Measurements from ENCODE around the gene OR6C2.
"Not testable (repeated sequence)": the region's sequence is repeated elsewhere in the genome, so short reads cannot be mapped to it uniquely, and the experiment has no call there.

OR6C2 gene

DNA sequence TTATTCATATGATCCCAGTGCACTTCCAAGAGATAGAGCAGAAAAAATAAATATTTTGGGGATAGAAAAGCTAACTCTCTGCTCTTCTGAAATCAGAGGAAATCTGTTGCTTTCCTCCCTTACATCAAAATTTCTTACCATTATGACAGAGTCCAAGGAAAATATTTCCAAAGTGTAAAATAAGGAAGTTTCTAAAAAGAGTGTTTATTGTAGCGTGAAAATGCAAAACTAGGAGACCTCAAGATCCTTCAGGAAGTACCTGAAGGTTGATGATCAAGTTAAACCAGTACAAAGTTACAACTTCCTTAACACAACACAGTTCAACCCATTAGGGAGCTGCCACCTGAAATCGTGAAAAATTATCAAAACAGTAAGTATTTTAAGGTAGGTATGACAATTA is at the start of gene OR6C2:
OR6C2 (plus strand) TSS at position 301 of the 400 bp plus-strand sequence. CDS start 8,138 bp downstream, outside the sequence.
- FAIRE-seq = no peak

DNA sequence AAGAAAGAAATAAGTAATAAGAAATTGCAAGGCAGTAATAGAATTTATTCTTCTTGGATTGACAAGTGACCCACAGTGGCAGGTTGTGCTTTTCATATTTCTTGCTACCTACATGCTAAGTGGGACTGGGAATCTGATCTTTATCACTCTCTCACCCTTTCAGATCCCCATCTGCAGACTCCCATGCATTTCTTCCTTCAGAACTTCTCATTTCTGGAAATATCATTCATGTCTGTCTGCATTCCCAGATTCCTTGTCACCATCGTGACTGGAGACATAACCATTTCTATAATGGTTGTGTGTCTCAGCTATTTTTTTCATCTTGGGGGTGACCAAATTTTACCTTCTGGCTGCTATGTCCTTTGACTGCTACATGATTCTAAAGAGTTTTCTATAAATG is 47.5 kb upstream of the OR6C2 start:
- no peak for FAIRE-seq

DNA sequence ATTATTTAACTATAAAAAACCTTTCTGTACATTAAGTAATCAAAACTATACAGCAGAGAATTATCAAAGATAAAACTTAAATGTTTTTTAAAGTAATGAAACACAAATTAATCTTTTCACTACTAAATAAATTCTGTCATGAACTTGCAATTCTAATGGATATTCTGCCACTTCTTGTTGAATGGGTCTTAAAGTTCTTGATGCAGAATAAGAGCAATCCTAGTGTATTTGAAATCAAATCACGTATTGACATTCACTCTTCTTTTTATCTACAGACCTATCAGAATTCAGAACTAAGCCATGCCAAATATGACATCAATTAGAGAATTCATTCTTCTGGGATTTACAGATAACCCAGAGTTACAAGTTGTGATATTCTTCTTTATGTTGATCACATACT is 43.6 kb upstream of the OR6C2 start, which contains the start of gene OR6C65:
OR6C65 (plus strand) TSS at position 301 of the 400 bp plus-strand sequence; CDS start at position 301, 0 bp downstream.
- no peak for FAIRE-seq

DNA sequence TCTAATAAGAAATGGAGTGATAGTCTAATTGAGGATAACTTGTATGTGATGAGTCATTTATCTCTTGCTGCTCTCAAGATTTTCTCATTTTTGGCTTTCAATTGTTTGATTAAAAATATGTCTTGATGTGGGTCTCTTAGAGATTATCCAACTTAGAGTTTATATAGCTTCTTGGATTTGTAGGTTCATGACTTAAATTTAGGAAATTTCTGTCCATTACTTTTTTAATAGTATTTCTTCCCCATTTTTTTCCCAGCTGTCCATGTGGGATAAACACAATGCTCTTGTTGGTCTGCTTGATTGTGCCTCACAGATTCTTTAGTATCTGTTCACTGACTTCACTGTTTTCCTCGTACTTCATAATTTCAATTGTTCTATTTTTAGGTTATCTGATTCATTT is 36.0 kb upstream of the OR6C2 start:
- no peak for FAIRE-seq

DNA sequence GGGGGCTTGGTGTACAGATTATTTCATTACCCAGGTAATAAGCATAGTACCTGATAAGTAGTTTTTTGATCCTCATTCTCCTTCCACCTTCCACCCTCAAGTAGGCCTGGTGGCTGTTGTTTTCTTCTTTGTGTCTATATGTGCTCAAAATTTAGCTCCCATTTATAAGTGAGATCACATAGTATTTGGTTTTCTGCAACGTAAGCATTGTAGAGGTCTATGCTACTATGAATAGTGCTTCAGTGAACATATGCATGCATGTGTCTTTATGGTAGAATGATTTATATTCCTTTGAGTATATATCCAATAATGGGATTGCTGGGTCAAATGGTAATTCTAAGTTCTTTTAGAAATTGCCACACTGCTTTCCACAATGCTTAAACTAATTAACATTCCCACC is 34.7 kb upstream of the OR6C2 start:
- FAIRE-seq = not testable (repeated sequence)

DNA sequence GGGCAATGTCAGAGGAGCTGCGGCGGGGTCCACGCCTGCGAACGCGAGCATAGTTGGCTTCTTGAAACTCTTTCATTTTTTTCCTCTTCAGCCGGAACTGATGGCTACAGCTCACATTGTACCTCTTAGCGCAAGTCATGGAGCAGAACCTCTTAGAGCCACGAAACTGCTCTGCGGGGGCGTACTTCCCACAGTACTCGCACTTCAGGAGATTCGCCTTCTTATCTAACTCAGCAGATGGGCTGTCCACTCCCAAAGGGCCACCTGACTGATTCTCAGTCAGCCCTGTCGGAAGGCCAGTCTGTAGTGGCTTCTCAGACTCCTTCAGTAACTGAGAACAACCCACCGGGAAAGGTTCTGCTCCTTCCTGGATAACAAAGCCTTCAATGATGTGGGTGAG is 31.7 kb upstream of the OR6C2 start:
- FAIRE-seq = not testable (repeated sequence)

DNA sequence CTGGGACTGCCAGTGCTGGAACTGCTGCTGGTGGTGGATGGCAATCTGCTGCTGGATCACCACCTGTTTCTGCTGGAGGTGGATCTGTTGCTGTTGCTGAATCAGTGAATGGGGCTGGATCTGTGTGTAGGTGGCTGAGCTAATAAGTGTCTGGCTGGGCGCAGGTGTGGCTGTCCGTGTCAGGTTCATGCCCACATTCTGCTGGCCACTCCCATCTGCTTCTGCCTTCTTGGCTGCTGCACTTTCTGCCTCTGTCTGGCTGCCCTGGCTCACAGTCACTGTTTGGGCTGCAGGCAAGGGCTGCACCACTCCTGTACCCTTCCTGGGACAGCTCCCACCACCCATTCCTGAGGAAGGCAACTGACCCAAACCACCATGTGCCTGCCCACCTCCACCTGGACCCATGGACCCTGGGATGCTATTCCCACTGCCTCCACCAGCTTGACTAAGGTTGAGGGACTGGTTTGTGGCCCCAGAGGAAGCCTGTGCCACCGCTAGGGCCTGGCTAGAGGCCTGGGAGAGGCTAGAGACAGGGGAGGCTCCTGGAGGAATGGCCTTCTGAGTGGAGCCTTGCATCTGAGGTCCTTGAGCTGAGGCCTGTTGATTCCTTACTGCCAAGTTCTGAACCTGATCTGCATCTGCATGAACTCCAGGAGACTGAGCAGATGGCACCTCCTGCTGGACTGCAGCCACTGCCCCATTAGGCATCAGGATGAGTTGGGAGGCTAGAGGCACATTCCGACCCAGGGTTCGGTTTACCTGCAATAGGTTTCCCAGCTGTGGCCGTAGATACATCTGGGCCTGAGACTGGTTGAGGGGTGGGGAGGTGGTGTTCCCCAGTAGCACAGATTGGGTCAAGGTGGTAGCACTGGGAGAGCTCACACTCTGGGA is 30.1 kb upstream of the OR6C2 start:
- not testable (repeated sequence) for FAIRE-seq

DNA sequence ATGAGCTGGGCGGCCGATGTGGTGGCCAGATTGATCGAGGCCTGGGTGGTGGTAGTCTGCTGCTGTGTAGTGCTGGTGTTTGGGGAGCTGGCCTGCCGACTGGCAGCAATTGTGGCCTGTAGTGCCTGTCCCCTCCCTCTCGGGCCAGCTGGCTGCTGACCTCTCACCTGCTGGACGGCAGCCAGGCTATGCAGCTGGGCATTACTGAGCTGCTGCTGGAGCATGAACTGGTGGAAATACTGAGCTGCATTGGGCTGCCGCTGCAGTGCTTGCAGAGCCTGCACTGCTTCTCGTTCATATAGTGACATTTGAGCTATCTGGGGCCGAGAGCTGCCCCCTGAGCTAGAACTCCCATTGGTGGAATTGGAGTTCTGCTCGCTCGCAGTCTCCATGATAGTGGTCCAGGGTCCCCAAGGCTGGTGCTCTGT is 29.5 kb upstream of the OR6C2 start:
- FAIRE-seq = not testable (repeated sequence)

DNA sequence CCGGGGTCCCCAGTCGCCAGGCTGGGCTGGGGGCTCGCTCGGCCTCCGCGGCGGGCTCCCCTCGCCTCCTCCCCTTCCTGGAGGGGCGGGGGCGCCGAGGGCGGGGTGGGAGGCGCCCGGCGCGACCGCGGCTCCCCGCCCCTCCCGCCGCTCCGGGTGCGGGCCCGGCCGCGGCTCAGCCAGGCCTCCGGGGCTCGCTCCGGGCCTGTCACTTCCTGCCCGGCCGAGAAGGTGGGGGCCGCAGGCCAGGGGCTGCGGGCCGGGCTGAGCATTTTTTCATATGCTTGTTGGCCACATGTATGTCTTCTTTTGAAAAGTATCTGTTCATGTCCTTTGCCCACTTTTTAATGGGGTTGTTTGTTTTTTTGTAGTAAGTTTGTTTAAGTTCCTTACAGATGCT is 29.0 kb upstream of the OR6C2 start:
- not testable (repeated sequence) for FAIRE-seq

DNA sequence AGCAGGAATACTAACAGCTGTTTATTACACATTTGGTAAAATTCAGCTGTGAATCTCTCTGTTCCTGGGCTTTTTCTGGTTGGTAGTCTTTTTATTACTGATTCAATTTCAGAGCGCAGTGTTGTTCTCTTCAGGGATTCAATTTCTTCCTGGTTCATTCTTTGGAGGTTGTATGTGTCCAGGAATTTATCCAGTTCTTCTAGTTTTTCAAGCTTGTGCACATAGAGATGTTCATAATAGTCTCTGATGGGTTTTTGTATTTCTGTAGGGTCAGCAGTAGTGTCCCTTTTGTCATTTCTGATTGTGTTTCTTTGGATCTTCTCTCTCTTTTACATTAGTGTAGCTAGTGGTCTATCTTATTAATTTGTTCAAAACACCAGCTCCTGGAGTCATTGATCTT is 26.9 kb upstream of the OR6C2 start:
- no peak for FAIRE-seq

DNA sequence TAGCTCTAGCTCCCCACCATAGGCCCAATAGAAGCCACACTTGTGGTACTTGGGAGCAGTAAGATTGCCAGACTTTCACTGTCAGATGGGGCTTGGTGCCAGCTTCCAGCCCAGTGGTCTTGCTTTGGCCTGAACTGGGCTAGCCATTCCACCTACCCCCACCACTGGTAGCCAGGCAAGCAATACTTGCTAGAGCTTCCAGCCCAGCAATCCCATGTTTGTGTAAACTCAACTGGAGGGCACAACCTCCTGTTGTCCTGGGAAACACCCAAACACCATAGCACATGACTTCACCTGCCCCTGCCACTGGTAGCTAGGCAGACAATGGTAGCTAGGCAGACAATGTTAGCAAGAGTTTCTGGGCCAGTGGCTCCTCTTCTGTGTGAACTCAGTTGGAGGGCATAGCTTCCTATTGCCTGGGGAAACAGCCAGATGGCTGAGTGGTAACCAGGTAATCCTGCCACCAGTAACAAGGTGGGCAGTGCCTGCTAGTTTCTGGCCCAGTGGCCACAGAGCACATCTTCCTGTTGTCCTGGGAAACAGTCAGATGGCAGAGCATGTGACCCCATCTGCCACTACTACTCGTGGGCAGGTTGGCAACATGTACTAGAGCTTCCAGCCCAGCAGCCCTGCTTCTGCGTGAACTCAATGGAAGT is 23.4 kb upstream of the OR6C2 start:
- FAIRE-seq = no peak

DNA sequence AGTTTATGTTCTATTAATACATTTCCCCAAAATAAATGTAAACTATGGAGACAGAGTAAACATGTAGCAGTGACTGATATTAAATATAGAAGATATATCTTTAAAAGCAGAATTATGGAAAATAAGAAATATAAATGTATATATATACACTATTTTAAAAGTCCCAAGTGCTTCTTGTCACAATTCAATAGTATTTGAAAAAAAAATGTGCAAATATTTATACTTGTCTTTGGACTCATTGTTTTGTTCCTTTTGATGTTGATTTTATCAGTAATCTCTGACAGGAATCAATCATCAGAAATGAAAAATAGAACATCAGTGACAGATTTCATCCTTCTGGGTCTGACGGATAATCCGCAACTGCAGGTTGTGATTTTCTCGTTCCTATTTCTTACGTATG is 17.9 kb upstream of the OR6C2 start, which contains the start of gene OR6C76:
OR6C76 (plus strand) TSS at position 301 of the 400 bp plus-strand sequence; CDS start at position 301, 0 bp downstream.
- no peak for FAIRE-seq

DNA sequence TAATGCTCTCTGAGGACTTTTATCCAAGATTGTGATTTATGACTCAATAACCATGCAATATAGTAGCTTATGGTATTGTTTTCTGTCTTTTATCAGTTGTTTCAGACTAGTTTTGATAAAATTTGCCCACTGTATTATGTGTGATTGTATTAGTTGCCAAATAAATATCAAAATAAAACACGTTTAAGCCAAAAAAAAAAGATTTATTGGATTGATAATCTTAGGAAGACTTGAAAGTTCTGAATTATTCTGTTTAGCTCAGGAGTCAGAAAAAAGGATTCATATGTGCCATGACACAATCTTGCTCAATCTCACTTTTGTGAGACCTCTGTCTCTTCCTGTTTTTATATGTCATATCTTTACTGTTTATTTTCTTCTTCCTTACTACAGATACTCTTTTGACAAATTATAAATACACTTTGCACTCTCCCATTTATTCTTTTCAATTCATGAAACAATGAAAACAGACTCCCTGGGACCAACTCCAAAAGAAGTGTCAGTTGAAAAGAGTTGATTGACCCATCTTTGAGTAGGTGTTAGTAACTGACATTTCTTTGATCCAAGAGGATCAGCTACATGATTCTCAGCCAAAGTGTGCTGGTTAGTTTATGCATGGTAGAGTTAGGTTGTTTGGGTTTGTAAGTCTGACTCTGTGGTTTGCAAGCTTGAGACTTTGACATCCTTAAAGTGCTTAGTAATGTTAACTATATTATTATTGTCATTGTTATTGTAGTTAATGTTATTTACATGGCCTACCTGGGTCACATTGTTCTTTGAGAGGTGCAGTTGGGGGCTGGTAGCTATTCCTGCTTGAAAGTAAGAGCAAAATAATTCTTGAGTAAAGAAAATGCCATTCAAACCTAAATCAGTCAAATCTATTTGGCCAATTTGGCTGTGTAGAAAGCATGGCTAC is 15.3 kb upstream of the OR6C2 start:
- FAIRE-seq = no peak

DNA sequence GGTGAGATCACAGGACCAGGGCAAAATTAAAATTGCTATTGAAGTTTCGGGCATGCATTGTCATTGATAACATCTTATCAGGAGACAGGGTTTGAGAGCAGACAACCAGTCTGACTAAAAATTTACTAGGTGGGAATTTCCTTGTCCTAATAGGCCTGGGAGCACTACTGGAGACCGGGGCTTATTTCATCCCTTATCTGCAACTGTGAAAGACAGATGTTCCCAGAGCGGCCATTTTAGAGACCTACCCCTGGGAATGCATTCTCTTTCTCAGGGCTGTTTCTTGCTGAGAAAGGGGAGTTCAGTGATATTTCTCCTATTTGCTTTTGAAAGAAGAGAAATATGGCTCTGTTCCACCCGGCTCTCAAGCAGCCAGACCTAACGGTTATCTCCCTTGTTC is 2.6 kb upstream of the OR6C2 start:
- not testable (repeated sequence) for FAIRE-seq

DNA sequence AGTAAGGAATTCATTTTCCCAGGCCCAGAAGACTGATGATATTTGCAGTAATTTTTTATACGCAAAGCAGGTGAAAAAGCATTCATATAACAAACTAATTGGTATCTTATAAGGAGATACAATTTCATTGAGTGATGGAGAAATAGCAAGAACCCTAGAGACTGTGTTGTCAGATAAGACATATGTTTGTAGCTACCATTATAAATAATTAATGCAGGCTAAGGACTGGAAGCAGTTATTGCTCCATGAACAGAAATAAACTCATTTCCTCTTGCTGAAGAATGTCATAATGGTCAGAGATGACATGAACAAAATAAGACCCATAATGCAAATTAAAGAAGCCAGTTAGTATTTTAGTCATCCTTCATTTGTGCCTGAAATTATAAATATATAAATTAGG is 1.5 kb downstream of the OR6C2 start:
- no peak for FAIRE-seq

DNA sequence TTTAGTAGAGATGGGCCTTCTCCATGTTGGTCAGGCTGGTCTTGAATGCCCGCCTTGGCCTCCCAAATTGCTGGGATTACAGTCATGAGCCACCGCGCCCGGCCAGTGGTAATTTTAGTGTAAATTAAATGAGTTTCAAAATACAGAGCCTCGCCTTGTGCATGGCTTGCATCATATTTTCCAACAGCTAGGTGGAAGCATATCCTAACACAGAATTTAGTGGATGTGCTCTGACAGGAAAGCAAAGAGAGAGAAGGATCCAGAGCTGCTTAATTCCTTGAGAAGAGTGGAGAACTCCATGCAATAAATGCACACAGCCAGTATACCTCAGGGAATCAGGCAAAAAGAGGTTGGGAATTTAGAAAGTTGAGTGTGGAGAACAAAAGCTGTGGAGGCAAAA is 2.5 kb downstream of the OR6C2 start:
- no peak for FAIRE-seq

DNA sequence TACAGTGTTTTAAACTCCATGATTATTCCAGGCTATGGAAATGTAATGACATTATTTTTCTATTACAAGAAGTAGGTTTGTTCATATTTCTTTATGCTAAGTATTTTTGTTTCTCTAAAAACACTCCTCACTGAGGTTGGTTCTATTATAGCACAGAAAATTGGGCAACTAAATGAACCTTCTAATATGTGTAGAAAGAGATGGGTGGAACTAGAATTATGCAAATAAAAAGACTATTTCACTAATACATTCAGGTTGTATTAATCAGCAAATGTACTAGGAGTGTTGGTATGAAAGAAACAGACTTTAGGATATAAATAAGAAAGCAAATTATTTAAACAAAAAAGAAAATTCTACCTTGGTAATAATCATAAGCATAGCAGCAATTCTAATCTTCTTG is 4.9 kb downstream of the OR6C2 start:
- FAIRE-seq = no peak

DNA sequence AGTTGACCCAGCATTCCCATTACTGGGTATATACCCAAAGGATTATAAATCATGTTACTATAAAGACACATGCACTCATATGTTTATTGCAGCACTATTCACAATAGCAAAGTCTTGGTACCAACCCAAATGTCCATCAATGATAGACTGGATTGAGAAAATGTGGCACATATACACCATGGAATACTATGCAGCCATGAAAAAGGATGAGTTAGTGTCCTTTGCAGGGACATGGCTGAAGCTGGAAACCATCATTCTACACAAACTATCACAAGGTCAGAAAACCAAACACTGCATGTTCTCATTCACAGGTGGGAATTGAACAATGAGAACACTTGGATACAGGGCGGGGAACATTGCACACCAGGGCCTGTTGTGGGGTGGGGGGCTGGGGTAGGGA is 21.1 kb downstream of the OR6C2 start:
- FAIRE-seq = not testable (repeated sequence)

DNA sequence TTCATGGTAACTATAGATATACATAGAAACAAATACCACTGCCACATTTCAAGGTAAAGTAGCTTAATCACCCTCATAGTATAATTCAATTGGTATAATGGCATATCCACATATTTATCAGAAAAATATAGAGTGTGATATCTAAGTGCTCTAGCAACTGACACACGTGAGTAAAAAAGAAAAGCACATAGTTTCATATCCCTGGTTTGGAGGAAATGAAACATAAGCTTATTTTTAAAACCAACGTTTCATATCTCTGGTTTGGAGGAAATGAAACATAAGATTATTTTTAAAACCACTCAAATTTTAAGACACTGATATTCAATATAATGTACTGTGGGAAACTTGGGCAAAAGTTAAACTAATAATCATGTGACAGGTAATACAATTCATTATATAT is 24.0 kb downstream of the OR6C2 start:
- no peak for FAIRE-seq

DNA sequence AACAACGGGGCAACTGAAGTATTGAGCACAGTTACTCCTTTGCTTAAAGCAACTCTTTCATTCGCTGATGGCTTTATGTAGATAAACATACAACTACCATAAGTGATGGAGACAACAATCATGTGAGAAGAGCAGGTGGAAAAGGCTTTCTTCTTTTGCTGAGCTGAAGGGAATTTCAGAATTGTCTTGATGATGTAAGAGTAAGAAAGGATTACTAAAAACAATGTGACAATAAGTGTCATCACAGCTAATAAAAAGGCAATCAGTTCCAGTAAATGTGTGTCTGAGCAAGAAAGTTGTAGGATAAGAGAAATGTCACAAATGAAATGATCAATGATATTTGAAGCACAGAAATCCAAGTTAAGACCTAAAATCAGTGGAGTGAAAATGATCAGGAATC is 25.4 kb downstream of the OR6C2 start:
- FAIRE-seq = no peak

DNA sequence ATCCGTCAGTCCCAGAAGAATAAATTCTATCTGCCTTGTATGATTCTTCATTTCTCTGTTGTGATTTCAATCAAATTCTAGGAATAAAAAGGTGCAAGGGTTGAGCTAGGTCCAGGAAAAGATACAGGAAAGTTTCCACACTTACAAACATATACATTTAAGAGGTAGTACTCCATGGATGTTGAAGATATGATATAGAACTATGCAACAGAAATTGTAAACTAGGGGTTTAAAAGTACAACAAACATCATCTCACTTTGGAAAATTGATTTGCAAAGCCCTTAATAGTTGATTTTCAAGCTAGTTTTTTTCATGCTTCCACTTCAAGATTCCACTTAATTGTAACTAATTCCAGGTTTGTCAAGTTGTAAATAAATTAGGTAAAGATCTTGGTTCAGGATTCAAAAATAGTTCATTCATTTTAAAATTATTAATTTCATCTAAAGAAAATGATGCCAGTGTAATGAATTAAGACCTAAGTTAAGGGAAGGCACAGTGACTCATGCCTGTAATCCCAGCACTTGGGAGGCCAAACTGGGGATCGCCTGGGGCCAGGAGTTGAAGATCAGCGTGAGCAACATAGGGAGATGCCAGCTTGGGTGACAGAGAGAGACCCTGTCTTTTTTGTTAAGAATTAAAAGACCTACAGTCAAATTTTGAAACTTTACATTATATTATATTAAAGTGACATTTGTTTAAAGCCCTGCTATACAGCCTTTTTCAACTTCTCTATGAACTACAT is 26.4 kb downstream of the OR6C2 start, which contains the start of gene OR6C70:
OR6C70 (minus strand) TSS at position 51 of the 742 bp plus-strand sequence; CDS start at position 51, 0 bp downstream.
- no peak for FAIRE-seq

DNA sequence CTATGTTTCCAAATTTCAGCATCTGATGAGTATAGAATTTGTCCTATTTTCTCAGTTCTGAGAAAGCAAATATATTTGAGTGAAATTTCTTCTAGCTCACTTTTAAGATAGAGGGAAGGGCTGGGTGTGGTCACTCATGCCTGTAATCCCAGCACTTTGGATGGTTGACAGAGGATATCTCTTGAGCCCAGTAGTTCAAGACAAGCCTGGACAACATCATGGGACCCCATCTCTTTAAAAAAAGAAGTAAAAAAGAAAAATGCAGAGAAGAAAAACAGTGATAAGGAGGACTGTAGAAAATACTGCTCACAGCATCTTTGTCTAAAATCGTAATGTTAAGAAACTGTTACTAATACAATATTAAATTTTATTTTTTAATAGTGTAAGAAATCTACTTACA is 28.4 kb downstream of the OR6C2 start:
- no peak for FAIRE-seq

Measured in G401.6 (cell line).